Measurements from ENCODE around the gene RERGL. TPM values are rescaled to one million over a fixed set of nuclear protein-coding genes. Genes with fewer than 3 reads are reported as not detected.

RERGL gene
- total and polyA plus RNA-seq, 4 donors: 0.19 to 1.2 (median 0.82) TPM

GRCh38 chr12:18071336-18071735 lies 18.7 kb downstream of the RERGL start:
- Histone ChIP-seq H3K4me3 (ENCODE audit: low read depth in 1 of 3, low read length in 3 of 3) (no peak overlapping the region), H3K9me3 (ENCODE audit: control insufficient read depth in 4 of 4, low read length in 3 of 4) (no peaks in the 10 kb centered on the region), H3K27me3 (ENCODE audit: control insufficient read depth in 4 of 4, insufficient read depth in 4 of 4, low read length in 3 of 4) (no peaks in the 10 kb centered on the region), H3K27ac (ENCODE audit: low read depth in 1 of 2, low read length in 2 of 2) (no peak overlapping the region), H3K4me1 (ENCODE audit: control insufficient read depth in 4 of 4, insufficient read depth in 4 of 4, low read length in 3 of 4) (no peaks in the 10 kb centered on the region), H3K36me3 (ENCODE audit: control insufficient read depth in 4 of 4, insufficient read depth in 3 of 4, low read depth in 1 of 4, low read length in 3 of 4) (no peaks in the 10 kb centered on the region), H3K9ac (ENCODE audit: low read depth in 1 of 2, low read length in 2 of 2) (no peak overlapping the region)
- no peak for DNase-seq (ENCODE audit: low spot score)
- WGBS: 85% methylated on average over 4 of the region's 4 CpGs
- no peak for TF ChIP-seq HNF4G (IDR thresholded peaks at IDR 0.05)
- no peak for TF ChIP-seq ZBTB33 (IDR thresholded peaks at IDR 0.05)
- TF ChIP-seq RXRA (IDR thresholded peaks at IDR 0.05): no peak
- no peak for TF ChIP-seq YY1 (IDR thresholded peaks at IDR 0.05)
- TF ChIP-seq EGR1 (IDR thresholded peaks at IDR 0.05; ENCODE audit: low read depth in 2 of 2): no peak
- TF ChIP-seq REST (IDR thresholded peaks at IDR 0.05): no peak
- no peak for TF ChIP-seq CTCF (IDR thresholded peaks at IDR 0.05; ENCODE audit: low read depth, low read length, missing input control)
- TF ChIP-seq FOXA1 (IDR thresholded peaks at IDR 0.05): no peak
- no peak for TF ChIP-seq RAD21 (IDR thresholded peaks at IDR 0.05)
- no peak for TF ChIP-seq GABPA (IDR thresholded peaks at IDR 0.05 in 1 of 2, conservative IDR thresholded peaks at IDR 0.05 in 1 of 2)
- TF ChIP-seq JUND (IDR thresholded peaks at IDR 0.05): no peak
- no peak for TF ChIP-seq NR2F2 (IDR thresholded peaks at IDR 0.05)
- TF ChIP-seq HNF4A (conservative IDR thresholded peaks at IDR 0.05): no peak
- no peak for TF ChIP-seq MAX (IDR thresholded peaks at IDR 0.05)
- no peak for TF ChIP-seq TAF1 (conservative IDR thresholded peaks at IDR 0.05)
- no peak for TF ChIP-seq ATF3 (IDR thresholded peaks at IDR 0.05)
- no peak for TF ChIP-seq FOXA2 (IDR thresholded peaks at IDR 0.05)
- TF ChIP-seq SP1 (IDR thresholded peaks at IDR 0.05): no peak
